ENCODE data around the gene ZDHHC12. TPM values are rescaled to one million over a fixed set of nuclear protein-coding genes. Genes with fewer than 3 reads are reported as not detected.

ZDHHC12 gene
- polyA plus RNA-seq, 3 donors: 50.0 to 72.7 (median 68.4) TPM

GRCh38 chr9:128718475-128718874 lies 5.5 kb downstream of the ZDHHC12 start:
- peaks cover 17 to 27% of the 10 kb centered on the region in 2 donors for H3K36me3 ChIP-seq (replicated peaks in 1 of 2; ENCODE audit: control insufficient read depth in 1 of 2, insufficient read depth in 2 of 2, low read length in 2 of 2)
- H4K20me1 ChIP-seq (ENCODE audit: insufficient read depth, low read length): no peaks in the 10 kb centered on the region
- H3K9me3 ChIP-seq (replicated peaks in 1 of 2; ENCODE audit: control insufficient read depth in 1 of 2, insufficient read depth in 1 of 2, low read length in 2 of 2): no peaks in the 10 kb centered on the region
- no peak overlapping the region for H3K4me2 ChIP-seq (replicated peaks; ENCODE audit: extremely low read depth, low read length, poor library complexity, severe bottlenecking)
- no peak for DNase-seq
- H3K4me3 ChIP-seq (replicated peaks in 1 of 3; ENCODE audit: low read depth in 2 of 3, low read length in 3 of 3): no peak overlapping the region
- peaks cover 4% of the 10 kb centered on the region for H3K79me2 ChIP-seq (ENCODE audit: insufficient read depth, low read length)
- Mint-ChIP-seq H3K27me3 (ENCODE audit: low read depth in 3 of 3) (peaks cover 0 to 4% (median 0%) of the 10 kb centered on the region in 3 donors), H3K36me3 (peaks cover 11 to 27% of the 10 kb centered on the region in 2 donors), H3K4me3 (no peak overlapping the region), H3K27ac (no peak overlapping the region), H3K4me1 (peaks cover 13% of the 10 kb centered on the region), H3K9me3 (peaks cover 0 to 2% (median 0%) of the 10 kb centered on the region in 7 donors)
- TF ChIP-seq, protein P1, sequence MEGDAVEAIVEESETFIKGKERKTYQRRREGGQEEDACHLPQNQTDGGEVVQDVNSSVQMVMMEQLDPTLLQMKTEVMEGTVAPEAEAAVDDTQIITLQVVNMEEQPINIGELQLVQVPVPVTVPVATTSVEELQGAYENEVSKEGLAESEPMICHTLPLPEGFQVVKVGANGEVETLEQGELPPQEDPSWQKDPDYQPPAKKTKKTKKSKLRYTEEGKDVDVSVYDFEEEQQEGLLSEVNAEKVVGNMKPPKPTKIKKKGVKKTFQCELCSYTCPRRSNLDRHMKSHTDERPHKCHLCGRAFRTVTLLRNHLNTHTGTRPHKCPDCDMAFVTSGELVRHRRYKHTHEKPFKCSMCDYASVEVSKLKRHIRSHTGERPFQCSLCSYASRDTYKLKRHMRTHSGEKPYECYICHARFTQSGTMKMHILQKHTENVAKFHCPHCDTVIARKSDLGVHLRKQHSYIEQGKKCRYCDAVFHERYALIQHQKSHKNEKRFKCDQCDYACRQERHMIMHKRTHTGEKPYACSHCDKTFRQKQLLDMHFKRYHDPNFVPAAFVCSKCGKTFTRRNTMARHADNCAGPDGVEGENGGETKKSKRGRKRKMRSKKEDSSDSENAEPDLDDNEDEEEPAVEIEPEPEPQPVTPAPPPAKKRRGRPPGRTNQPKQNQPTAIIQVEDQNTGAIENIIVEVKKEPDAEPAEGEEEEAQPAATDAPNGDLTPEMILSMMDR (IDR thresholded peaks at IDR 0.05): no peak
- intact Hi-C loops (cut with micrococcal nuclease): no loop called here
- H3K27me3 ChIP-seq (ENCODE audit: control insufficient read depth in 2 of 2, insufficient read depth in 2 of 2, low read length in 2 of 2): no peaks in the 10 kb centered on the region
- 100% methylated on average over 2 of the region's 5 CpGs for WGBS (ENCODE audit: insufficient coverage)
- H3K4me1 ChIP-seq (ENCODE audit: control insufficient read depth in 1 of 2, insufficient read depth in 2 of 2, low read length in 2 of 2): peaks cover 4 to 9% of the 10 kb centered on the region in 2 donors
- no peak overlapping the region for H3K9ac ChIP-seq (ENCODE audit: insufficient read depth, low read length, poor library complexity, severe bottlenecking)
- no peak overlapping the region for H3K27ac ChIP-seq (ENCODE audit: low read depth in 1 of 2, low read length in 2 of 2)
- no peak overlapping the region for H2AFZ ChIP-seq (ENCODE audit: insufficient read depth, low read depth, low read length, poor library complexity, severe bottlenecking)

DNA sequence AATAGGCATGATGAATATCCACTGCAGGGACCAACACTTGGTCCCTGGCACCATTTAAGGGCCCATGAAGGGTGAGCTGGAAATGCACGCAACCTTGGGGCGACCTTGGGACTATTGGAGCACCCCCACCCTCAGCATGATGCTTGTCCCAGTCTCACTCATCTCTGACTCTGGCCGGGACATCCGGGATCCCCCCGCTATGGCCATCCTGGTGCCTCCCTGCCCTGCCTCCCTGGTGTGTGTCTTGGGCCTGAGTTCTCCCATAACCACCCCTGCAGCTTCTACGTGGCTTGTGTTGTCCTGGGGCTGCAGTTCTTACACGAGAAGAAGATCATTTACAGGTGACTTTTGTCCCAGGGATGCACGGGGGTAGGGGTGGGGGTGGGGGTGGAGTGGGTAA lies 5.9 kb downstream of the ZDHHC12 start:
- Mint-ChIP-seq H3K4me3 (no peak overlapping the region), H3K4me1 (peaks cover 9% of the 10 kb centered on the region), H3K36me3 (peaks cover 11 to 27% of the 10 kb centered on the region in 2 donors), H3K27me3 (ENCODE audit: low read depth in 3 of 3) (peaks cover 0 to 4% (median 0%) of the 10 kb centered on the region in 3 donors), H3K9me3 (peaks cover 0 to 2% (median 0%) of the 10 kb centered on the region in 7 donors), H3K27ac (peak overlapping the region in 1 of 7 donors; percentile 35)
- Histone ChIP-seq H3K79me2 (ENCODE audit: insufficient read depth, low read length) (no peaks in the 10 kb centered on the region), H3K36me3 (replicated peaks in 1 of 2; ENCODE audit: control insufficient read depth in 1 of 2, insufficient read depth in 2 of 2, low read length in 2 of 2) (peaks cover 17 to 27% of the 10 kb centered on the region in 2 donors), H3K4me3 (replicated peaks in 1 of 3; ENCODE audit: low read depth in 2 of 3, low read length in 3 of 3) (no peak overlapping the region), H3K4me1 (ENCODE audit: control insufficient read depth in 1 of 2, insufficient read depth in 2 of 2, low read length in 2 of 2) (peaks cover 0 to 5% of the 10 kb centered on the region in 2 donors), H4K20me1 (ENCODE audit: insufficient read depth, low read length) (no peaks in the 10 kb centered on the region), H3K27ac (ENCODE audit: low read depth in 1 of 2, low read length in 2 of 2) (no peak overlapping the region), H3K27me3 (ENCODE audit: control insufficient read depth in 2 of 2, insufficient read depth in 2 of 2, low read length in 2 of 2) (no peaks in the 10 kb centered on the region), H3K9ac (ENCODE audit: insufficient read depth, low read length, poor library complexity, severe bottlenecking) (no peak overlapping the region), H2AFZ (ENCODE audit: insufficient read depth, low read depth, low read length, poor library complexity, severe bottlenecking) (no peak overlapping the region), H3K4me2 (replicated peaks; ENCODE audit: extremely low read depth, low read length, poor library complexity, severe bottlenecking) (no peak overlapping the region), H3K9me3 (replicated peaks in 1 of 2; ENCODE audit: control insufficient read depth in 1 of 2, insufficient read depth in 1 of 2, low read length in 2 of 2) (no peaks in the 10 kb centered on the region)
- WGBS (ENCODE audit: insufficient coverage): 98% methylated on average over 5 of the region's 8 CpGs
- TF ChIP-seq, protein P1 (IDR thresholded peaks at IDR 0.05): no peak
- DNase-seq: no peak
- intact Hi-C loops (cut with micrococcal nuclease): no loop called here
